HEK293 (cell line): ENCODE results near the gene DPRX.

Experiments
- PATZ1 ChIP-seq: fragments of 450-650 bp; formaldehyde crosslinking; IDR thresholded peaks from 2 replicates; pipeline ENCODE4 v1.5.1; 2016; ENCODE audit warnings: missing biosample characterization, missing genetic modification characterization
- SALL2 ChIP-seq: fragments of 450-650 bp; formaldehyde crosslinking; IDR thresholded peaks from 2 replicates; pipeline ENCODE4 v1.5.0; 2017; ENCODE audit warnings: missing biosample characterization, mild to moderate bottlenecking, missing genetic modification characterization, borderline replicate concordance
- SP7 ChIP-seq: fragments of 450-650 bp; formaldehyde crosslinking; IDR thresholded peaks from 2 replicates; pipeline ENCODE4 v1.5.1; 2016; ENCODE audit warnings: missing biosample characterization, missing genetic modification characterization
- ZFP37 ChIP-seq: fragments of 450-650 bp; formaldehyde crosslinking; IDR thresholded peaks from 2 replicates; pipeline ENCODE4 v1.5.1; 2016; ENCODE audit warnings: missing biosample characterization, missing genetic modification characterization
- ZNF148 ChIP-seq: fragments of 450-650 bp; formaldehyde crosslinking; IDR thresholded peaks from 2 replicates; pipeline ENCODE4 v1.5.0; 2017; ENCODE audit warnings: missing biosample characterization, missing genetic modification characterization, borderline replicate concordance
- ZNF16 ChIP-seq: fragments of 450-650 bp; formaldehyde crosslinking; IDR thresholded peaks from 2 replicates; pipeline ENCODE4 v1.5.1; 2016; ENCODE audit warnings: low read depth, missing biosample characterization, missing genetic modification characterization
- ZNF274 ChIP-seq, 2 experiments: fragments of 200-500 bp in 1 of 2; fragments of 450-650 bp in 1 of 2; sonication (Bioruptor generic) in 1 of 2; formaldehyde crosslinking in 1 of 2; IDR thresholded peaks; 2 replicates each; pipeline versions ENCODE4 v1.5.1 to v1.6.1; 2014 to 2016; ENCODE audit warnings: borderline replicate concordance in 1 of 2, inconsistent platforms in 1 of 2, low read length in 1 of 2, missing biosample characterization in 1 of 2, missing genetic modification characterization in 1 of 2
- ZNF791 ChIP-seq: fragments of 450-650 bp; formaldehyde crosslinking; IDR thresholded peaks from 2 replicates; pipeline ENCODE4 v1.5.1; 2016; ENCODE audit warnings: missing biosample characterization, missing genetic modification characterization
- TF ChIP-seq, protein P1 (sequence below): fragments of 450-650 bp; formaldehyde crosslinking; IDR thresholded peaks from 2 replicates; pipeline ENCODE4 v1.5.1; 2016; ENCODE audit warnings: missing biosample characterization, missing genetic modification characterization
- TF ChIP-seq, protein P2 (sequence below): fragments of 450-650 bp; formaldehyde crosslinking; IDR thresholded peaks from 2 replicates; pipeline ENCODE4 v1.5.1; 2016; ENCODE audit warnings: missing biosample characterization, missing genetic modification characterization
- TF ChIP-seq, protein P3 (sequence below): fragments of 450-650 bp; formaldehyde crosslinking; IDR thresholded peaks from 2 replicates; pipeline ENCODE4 v1.5.1; 2016; ENCODE audit warnings: missing biosample characterization, missing genetic modification characterization
- TF ChIP-seq, protein P4 (sequence below): sonication (generic); formaldehyde crosslinking; IDR thresholded peaks from 2 replicates; pipeline ENCODE4 v1.8.1; 2022; ENCODE audit warnings: mild to moderate bottlenecking, moderate library complexity, missing genetic modification reagents

Gene DPRX

DNA sequence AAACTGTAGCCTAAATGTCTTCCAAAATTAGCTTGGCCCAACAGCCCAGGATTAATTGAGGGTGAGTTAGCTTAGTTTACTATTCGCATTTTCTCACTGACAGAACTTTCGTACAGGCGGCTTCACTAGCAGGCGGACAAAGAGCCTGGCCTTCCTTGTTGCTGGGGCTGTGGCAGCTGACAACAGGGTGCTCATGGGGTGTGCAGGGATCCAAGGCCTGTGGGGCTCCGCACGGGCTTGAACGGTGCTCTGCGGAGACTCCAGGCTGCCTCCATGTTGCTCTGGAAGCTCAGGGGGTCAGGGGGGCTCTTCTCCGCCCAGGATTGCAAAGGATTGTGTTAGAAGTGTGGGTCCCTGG lies 36.3 kb upstream of the DPRX start (continued):
- TF ChIP-seq, protein P1, sequence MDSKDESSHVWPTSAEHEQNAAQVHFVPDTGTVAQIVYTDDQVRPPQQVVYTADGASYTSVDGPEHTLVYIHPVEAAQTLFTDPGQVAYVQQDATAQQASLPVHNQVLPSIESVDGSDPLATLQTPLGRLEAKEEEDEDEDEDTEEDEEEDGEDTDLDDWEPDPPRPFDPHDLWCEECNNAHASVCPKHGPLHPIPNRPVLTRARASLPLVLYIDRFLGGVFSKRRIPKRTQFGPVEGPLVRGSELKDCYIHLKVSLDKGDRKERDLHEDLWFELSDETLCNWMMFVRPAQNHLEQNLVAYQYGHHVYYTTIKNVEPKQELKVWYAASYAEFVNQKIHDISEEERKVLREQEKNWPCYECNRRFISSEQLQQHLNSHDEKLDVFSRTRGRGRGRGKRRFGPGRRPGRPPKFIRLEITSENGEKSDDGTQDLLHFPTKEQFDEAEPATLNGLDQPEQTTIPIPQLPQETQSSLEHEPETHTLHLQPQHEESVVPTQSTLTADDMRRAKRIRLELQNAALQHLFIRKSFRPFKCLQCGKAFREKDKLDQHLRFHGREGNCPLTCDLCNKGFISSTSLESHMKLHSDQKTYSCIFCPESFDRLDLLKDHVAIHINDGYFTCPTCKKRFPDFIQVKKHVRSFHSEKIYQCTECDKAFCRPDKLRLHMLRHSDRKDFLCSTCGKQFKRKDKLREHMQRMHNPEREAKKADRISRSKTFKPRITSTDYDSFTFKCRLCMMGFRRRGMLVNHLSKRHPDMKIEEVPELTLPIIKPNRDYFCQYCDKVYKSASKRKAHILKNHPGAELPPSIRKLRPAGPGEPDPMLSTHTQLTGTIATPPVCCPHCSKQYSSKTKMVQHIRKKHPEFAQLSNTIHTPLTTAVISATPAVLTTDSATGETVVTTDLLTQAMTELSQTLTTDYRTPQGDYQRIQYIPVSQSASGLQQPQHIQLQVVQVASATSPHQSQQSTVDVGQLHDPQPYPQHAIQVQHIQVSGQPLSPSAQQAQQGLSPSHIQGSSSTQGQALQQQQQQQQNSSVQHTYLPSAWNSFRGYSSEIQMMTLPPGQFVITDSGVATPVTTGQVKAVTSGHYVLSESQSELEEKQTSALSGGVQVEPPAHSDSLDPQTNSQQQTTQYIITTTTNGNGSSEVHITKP, result no peak
- no peak for TF ChIP-seq ZNF274 (IDR thresholded peaks at IDR 0.05; ENCODE audit: low read length)
- TF ChIP-seq ZNF274 (tag by site-specific recombination; IDR thresholded peaks at IDR 0.05; ENCODE audit: borderline replicate concordance), result no peak
- TF ChIP-seq, protein P2, sequence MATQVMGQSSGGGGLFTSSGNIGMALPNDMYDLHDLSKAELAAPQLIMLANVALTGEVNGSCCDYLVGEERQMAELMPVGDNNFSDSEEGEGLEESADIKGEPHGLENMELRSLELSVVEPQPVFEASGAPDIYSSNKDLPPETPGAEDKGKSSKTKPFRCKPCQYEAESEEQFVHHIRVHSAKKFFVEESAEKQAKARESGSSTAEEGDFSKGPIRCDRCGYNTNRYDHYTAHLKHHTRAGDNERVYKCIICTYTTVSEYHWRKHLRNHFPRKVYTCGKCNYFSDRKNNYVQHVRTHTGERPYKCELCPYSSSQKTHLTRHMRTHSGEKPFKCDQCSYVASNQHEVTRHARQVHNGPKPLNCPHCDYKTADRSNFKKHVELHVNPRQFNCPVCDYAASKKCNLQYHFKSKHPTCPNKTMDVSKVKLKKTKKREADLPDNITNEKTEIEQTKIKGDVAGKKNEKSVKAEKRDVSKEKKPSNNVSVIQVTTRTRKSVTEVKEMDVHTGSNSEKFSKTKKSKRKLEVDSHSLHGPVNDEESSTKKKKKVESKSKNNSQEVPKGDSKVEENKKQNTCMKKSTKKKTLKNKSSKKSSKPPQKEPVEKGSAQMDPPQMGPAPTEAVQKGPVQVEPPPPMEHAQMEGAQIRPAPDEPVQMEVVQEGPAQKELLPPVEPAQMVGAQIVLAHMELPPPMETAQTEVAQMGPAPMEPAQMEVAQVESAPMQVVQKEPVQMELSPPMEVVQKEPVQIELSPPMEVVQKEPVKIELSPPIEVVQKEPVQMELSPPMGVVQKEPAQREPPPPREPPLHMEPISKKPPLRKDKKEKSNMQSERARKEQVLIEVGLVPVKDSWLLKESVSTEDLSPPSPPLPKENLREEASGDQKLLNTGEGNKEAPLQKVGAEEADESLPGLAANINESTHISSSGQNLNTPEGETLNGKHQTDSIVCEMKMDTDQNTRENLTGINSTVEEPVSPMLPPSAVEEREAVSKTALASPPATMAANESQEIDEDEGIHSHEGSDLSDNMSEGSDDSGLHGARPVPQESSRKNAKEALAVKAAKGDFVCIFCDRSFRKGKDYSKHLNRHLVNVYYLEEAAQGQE, result no peak
- no peak for TF ChIP-seq SALL2 (tag by site-specific recombination)
- TF ChIP-seq, protein P3, sequence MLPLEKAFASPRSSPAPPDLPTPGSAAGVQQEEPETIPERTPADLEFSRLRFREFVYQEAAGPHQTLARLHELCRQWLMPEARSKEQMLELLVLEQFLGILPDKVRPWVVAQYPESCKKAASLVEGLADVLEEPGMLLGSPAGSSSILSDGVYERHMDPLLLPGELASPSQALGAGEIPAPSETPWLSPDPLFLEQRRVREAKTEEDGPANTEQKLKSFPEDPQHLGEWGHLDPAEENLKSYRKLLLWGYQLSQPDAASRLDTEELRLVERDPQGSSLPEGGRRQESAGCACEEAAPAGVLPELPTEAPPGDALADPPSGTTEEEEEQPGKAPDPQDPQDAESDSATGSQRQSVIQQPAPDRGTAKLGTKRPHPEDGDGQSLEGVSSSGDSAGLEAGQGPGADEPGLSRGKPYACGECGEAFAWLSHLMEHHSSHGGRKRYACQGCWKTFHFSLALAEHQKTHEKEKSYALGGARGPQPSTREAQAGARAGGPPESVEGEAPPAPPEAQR (tag by site-specific recombination), result no peak
- TF ChIP-seq ZNF791 (tag by site-specific recombination), result no peak
- TF ChIP-seq ZFP37 (tag by site-specific recombination), result no peak
- no peak for TF ChIP-seq ZNF148
- TF ChIP-seq ZNF16 (tag by site-specific recombination), result no peak
- TF ChIP-seq, protein P4, sequence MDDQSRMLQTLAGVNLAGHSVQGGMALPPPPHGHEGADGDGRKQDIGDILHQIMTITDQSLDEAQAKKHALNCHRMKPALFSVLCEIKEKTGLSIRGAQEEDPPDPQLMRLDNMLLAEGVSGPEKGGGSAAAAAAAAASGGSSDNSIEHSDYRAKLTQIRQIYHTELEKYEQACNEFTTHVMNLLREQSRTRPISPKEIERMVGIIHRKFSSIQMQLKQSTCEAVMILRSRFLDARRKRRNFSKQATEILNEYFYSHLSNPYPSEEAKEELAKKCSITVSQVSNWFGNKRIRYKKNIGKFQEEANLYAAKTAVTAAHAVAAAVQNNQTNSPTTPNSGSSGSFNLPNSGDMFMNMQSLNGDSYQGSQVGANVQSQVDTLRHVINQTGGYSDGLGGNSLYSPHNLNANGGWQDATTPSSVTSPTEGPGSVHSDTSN, result no peak
- TF ChIP-seq SP7, result no peak
- no peak for TF ChIP-seq PATZ1
